SK-N-SH treated with all-trans-retinoic acid at 6 μM for 48 hours (cell line): ENCODE measurements around the gene HIRA.

Experiments
- ATAC-seq: fragments of 200-7000 bp; cut with Tn5 transposase; 3 replicates; pipeline ENCODE4 v1.9.1; 2020; ENCODE audit warnings: mild to moderate bottlenecking, moderate library complexity
- ARNTL ChIP-seq: fragments of 450-650 bp; formaldehyde crosslinking; IDR thresholded peaks from 2 replicates; pipeline ENCODE4 v1.5.0; 2020; ENCODE audit warnings: low read depth, mild to moderate bottlenecking, moderate library complexity, borderline replicate concordance
- BACH2 ChIP-seq: fragments of 250-450 bp; sonication (Bioruptor Pico); IDR thresholded peaks from 2 replicates; pipeline ENCODE4 v1.9.0; 2021; ENCODE audit warnings: mild to moderate bottlenecking, borderline replicate concordance
- CREB5 ChIP-seq: fragments of 250-450 bp; sonication (Bioruptor Pico); IDR thresholded peaks from 2 replicates; pipeline ENCODE4 v1.5.1; 2020; ENCODE audit warnings: low read depth, mild to moderate bottlenecking, moderate library complexity
- CSDC2 ChIP-seq: fragments of 250-450 bp; sonication (Bioruptor Pico); IDR thresholded peaks from 2 replicates; pipeline ENCODE4 v1.5.0; 2020; ENCODE audit warnings: mild to moderate bottlenecking, moderate library complexity
- CSRNP3 ChIP-seq: fragments of 250-450 bp; sonication (Bioruptor Pico); IDR thresholded peaks from 2 replicates; pipeline ENCODE4 v1.5.1; 2021; ENCODE audit warnings: mild to moderate bottlenecking, moderate library complexity
- ESRRG ChIP-seq: fragments of 250-450 bp; sonication (Bioruptor Pico); IDR thresholded peaks from 2 replicates; pipeline ENCODE4 v1.6.1; 2021; ENCODE audit warnings: mild to moderate bottlenecking
- GLIS3 ChIP-seq: fragments of 250-450 bp; sonication (Bioruptor Pico); IDR thresholded peaks from 2 replicates; pipeline ENCODE4 v1.5.0; 2020; ENCODE audit warnings: mild to moderate bottlenecking, moderate library complexity
- ISL1 ChIP-seq: fragments of 250-450 bp; sonication (Bioruptor Pico); IDR thresholded peaks from 2 replicates; pipeline ENCODE4 v2.1.2; 2022; ENCODE audit warnings: mild to moderate bottlenecking, moderate library complexity
- OSR1 ChIP-seq: fragments of 250-450 bp; sonication (Bioruptor Pico); IDR thresholded peaks from 2 replicates; pipeline ENCODE4 v1.8.0; 2022; ENCODE audit warnings: moderate library complexity, mild to moderate bottlenecking, inconsistent platforms
- PATZ1 ChIP-seq: fragments of 250-450 bp; sonication (Bioruptor Pico); IDR thresholded peaks from 2 replicates; pipeline ENCODE4 v1.8.0; 2020; ENCODE audit warnings: mild to moderate bottlenecking, moderate library complexity, borderline replicate concordance
- PPARA ChIP-seq: fragments of 250-450 bp; sonication (Bioruptor Pico); IDR thresholded peaks from 2 replicates; pipeline ENCODE4 v1.5.0; 2020; ENCODE audit warnings: mild to moderate bottlenecking, borderline replicate concordance
- RARB ChIP-seq: fragments of 250-450 bp; sonication (Bioruptor Pico); IDR thresholded peaks from 2 replicates; pipeline ENCODE4 v1.8.0; 2021; ENCODE audit warnings: mild to moderate bottlenecking, moderate library complexity
- SNAI2 ChIP-seq: fragments of 250-450 bp; sonication (Bioruptor Pico); IDR thresholded peaks from 2 replicates; pipeline ENCODE4 v1.5.0; 2020; ENCODE audit warnings: mild to moderate bottlenecking, moderate library complexity
- TCF4 ChIP-seq: fragments of 250-450 bp; sonication (Bioruptor Pico); IDR thresholded peaks from 2 replicates; pipeline ENCODE4 v1.8.0; 2021; ENCODE audit warnings: mild to moderate bottlenecking, moderate library complexity, borderline replicate concordance
- TOX ChIP-seq: fragments of 250-450 bp; sonication (Bioruptor Pico); IDR thresholded peaks from 2 replicates; pipeline ENCODE4 v1.8.0; 2021; ENCODE audit warnings: mild to moderate bottlenecking, moderate library complexity, borderline replicate concordance
- TSHZ2 ChIP-seq: fragments of 250-450 bp; sonication (Bioruptor Pico); IDR thresholded peaks from 2 replicates; pipeline ENCODE4 v1.5.0; 2020; ENCODE audit warnings: mild to moderate bottlenecking, moderate library complexity
- ZC3H10 ChIP-seq: fragments of 250-450 bp; sonication (Bioruptor Pico); IDR thresholded peaks from 2 replicates; pipeline ENCODE4 v1.5.1; 2021; ENCODE audit warnings: mild to moderate bottlenecking, moderate library complexity
- ZFP3 ChIP-seq: fragments of 250-450 bp; sonication (Bioruptor Pico); IDR thresholded peaks from 2 replicates; pipeline ENCODE4 v1.5.0; 2020; ENCODE audit warnings: mild to moderate bottlenecking, moderate library complexity
- ZFP30 ChIP-seq: fragments of 450-650 bp; formaldehyde crosslinking; IDR thresholded peaks from 2 replicates; pipeline ENCODE4 v1.5.0; 2022; ENCODE audit warnings: mild to moderate bottlenecking, moderate library complexity
- ZNF565 ChIP-seq: fragments of 450-650 bp; formaldehyde crosslinking; conservative IDR thresholded peaks from 2 replicates; pipeline ENCODE4 v1.5.0; 2020; ENCODE audit warnings: low read depth, mild to moderate bottlenecking, moderate library complexity
- ZNF70 ChIP-seq: fragments of 450-650 bp; formaldehyde crosslinking; IDR thresholded peaks from 2 replicates; pipeline ENCODE4 v1.5.0; 2020; ENCODE audit warnings: mild to moderate bottlenecking, moderate library complexity
- ZNF8 ChIP-seq: fragments of 450-650 bp; formaldehyde crosslinking; IDR thresholded peaks from 2 replicates; pipeline ENCODE4 v1.5.0; 2020; ENCODE audit warnings: mild to moderate bottlenecking, moderate library complexity

The HIRA gene

DNA sequence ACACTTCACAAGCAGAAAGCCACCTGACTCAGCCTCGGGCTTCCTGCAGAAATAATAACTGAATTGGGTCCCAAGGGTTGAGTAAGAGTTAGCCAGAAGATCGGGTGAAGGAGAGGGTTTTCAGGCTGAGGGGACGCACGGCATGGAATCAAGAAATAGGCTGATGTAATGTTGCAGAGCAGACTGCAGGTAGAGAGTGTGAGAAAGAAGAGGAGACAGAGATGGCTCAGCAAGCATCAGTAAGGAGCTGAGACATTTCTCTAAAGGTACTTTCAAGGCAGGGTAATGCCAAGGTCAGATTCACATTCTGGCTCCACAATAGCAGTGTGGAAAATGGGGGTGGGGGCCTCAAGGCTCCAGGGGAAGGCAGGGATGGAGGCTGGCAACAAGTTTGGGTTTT, 18.6 kb downstream of the HIRA start:
- ATAC-seq: no peak

DNA sequence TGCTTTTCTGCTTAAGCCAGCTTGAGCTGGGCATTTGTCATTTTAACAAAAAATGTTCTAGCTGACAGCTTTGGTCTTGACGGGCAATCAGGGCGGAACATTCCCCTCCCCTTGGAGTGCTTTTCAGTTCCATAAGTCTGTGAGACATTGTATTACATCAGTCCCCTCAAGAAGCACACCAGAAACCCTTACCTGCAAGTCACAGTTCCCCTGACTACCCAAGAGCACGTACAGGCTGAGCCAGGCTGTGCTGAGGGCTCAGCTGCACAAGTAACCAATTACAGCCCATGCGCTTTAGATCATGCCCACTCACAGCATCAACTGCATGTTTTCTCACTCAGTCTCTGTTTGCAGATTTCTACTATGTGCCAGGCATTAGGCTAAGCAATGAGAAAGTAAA, 19.1 kb downstream of the HIRA start:
- no peak for TF ChIP-seq BACH2 (CRISPR knock-in tag)
- TF ChIP-seq, all 23 proteins: peak for 0
- ATAC-seq: no peak

More for the DNA sequence above, 18.6 kb downstream of the HIRA start:
- TF ChIP-seq OSR1 (CRISPR knock-in tag) (no peak), ZC3H10 (CRISPR knock-in tag) (no peak), ISL1 (no peak), ZNF70 (no peak), PATZ1 (CRISPR knock-in tag) (no peak), ZNF565 (CRISPR knock-in tag) (no peak), ZFP3 (CRISPR knock-in tag) (no peak), GLIS3 (CRISPR knock-in tag) (no peak), RARB (no peak)
- TF ChIP-seq, all 23 proteins: peak for 0

DNA sequence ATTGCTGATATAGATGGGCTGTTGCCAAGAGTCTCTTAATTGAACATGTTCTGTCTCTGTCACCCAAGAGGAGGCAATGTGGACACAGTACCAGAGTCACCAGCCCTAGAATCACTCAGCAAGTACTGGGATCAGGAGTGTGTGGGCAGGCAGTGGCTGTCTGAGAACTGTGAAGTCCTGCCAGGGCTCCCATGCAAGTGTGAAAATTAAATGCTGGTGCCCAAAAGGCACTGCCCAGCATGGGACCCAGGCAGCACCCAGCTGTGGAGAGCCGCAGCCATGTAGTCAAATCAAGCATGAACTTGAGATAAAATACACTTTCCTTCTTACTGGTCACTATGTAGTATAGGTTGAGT, 19.9 kb downstream of the HIRA start:
- ATAC-seq: no peak
- TF ChIP-seq SNAI2 (CRISPR knock-in tag) (no peak), GLIS3 (CRISPR knock-in tag) (no peak), BACH2 (CRISPR knock-in tag) (no peak)

GRCh38 chr22:19410941-19411689, 20.4 kb downstream of the HIRA start:
- TF ChIP-seq ZC3H10 (CRISPR knock-in tag): no peak
- TF ChIP-seq ZNF565 (CRISPR knock-in tag): no peak
- no peak for TF ChIP-seq ZFP30 (CRISPR knock-in tag)
- no peak for TF ChIP-seq ESRRG (CRISPR knock-in tag)
- TF ChIP-seq ZFP3 (CRISPR knock-in tag): no peak
- no peak for TF ChIP-seq PPARA (CRISPR knock-in tag)
- no peak for TF ChIP-seq ISL1
- no peak for TF ChIP-seq ZNF70
- TF ChIP-seq BACH2 (CRISPR knock-in tag): no peak
- TF ChIP-seq TCF4 (CRISPR knock-in tag): no peak
- TF ChIP-seq CREB5: no peak
- no peak for TF ChIP-seq ZNF8 (CRISPR knock-in tag)
- TF ChIP-seq OSR1 (CRISPR knock-in tag): no peak
- no peak for TF ChIP-seq TOX (CRISPR knock-in tag)
- no peak for TF ChIP-seq TSHZ2 (CRISPR knock-in tag)
- no peak for TF ChIP-seq CSDC2 (CRISPR knock-in tag)
- no peak for TF ChIP-seq PATZ1 (CRISPR knock-in tag)
- TF ChIP-seq GLIS3 (CRISPR knock-in tag): no peak
- no peak for TF ChIP-seq CSRNP3
- TF ChIP-seq ARNTL (CRISPR knock-in tag): no peak
- no peak for ATAC-seq
